Immature natural killer cell (primary cell): Measurements from ENCODE around the gene SAYSD1. TPM values are rescaled to one million over a fixed set of nuclear protein-coding genes. Genes with fewer than 3 reads are reported as not detected.

Experiments
- DNase-seq, 3 donors: peaks; one replicate each; pipeline ENCODE4 v3.0.0; 2022; ENCODE audit warnings: mixed read lengths in 1 of 3
- H3K27ac Mint-ChIP-seq, 6 donors: one replicate each; pipeline ENCODE4 v1.8.0; 2020; ENCODE audit warnings: mixed read lengths in 6 of 6, mild to moderate bottlenecking in 5 of 6, inconsistent platforms in 4 of 6, moderate library complexity in 3 of 6
- H3K27me3 Mint-ChIP-seq, 3 donors: one replicate each; pipeline ENCODE4 v1.8.0; 2020 to 2021; ENCODE audit warnings: low read depth in 3 of 3, mild to moderate bottlenecking in 3 of 3, mixed read lengths in 3 of 3, moderate library complexity in 3 of 3, inconsistent platforms in 1 of 3
- H3K36me3 Mint-ChIP-seq, 3 donors: one replicate each; pipeline ENCODE4 v1.8.0; 2020; ENCODE audit warnings: mixed read lengths in 3 of 3, inconsistent platforms in 2 of 3, mild to moderate bottlenecking in 2 of 3
- H3K4me1 Mint-ChIP-seq, 2 donors: one replicate each; pipeline ENCODE4 v1.8.0; 2020; ENCODE audit warnings: inconsistent platforms in 2 of 2, mild to moderate bottlenecking in 2 of 2, mixed read lengths in 2 of 2, moderate library complexity in 1 of 2
- H3K4me3 Mint-ChIP-seq, 5 donors: one replicate each; pipeline ENCODE4 v1.8.0; 2020; ENCODE audit warnings: mild to moderate bottlenecking in 5 of 5, mixed read lengths in 5 of 5, inconsistent platforms in 3 of 5, moderate library complexity in 3 of 5
- H3K9me3 Mint-ChIP-seq, 6 donors: one replicate each; pipeline ENCODE4 v1.8.0; 2020; ENCODE audit warnings: mild to moderate bottlenecking in 6 of 6, mixed read lengths in 6 of 6, inconsistent platforms in 4 of 6, moderate library complexity in 3 of 6
- polyA plus RNA-seq, 3 donors: library from polyadenylated mRNA; unstranded; fragments of 300-500 nt; fragmentation: Illumina TruSeq; gene quantifications; one replicate each; pipeline ENCODE4 v1.2.3, GENCODE V29; 2021

SAYSD1 gene
- polyA plus RNA-seq, 3 donors from 2014 or later: 10.4 to 17.4 (median 16.1) TPM

GRCh38 chr6:39083231-39083634 lies 31.8 kb downstream of the SAYSD1 start:
- H3K27me3 Mint-ChIP-seq: peaks cover 1 to 6% (median 1%) of the 10 kb centered on the region in 3 donors
- H3K36me3 Mint-ChIP-seq: peaks cover 0 to 6% (median 0%) of the 10 kb centered on the region in 3 donors
- H3K4me1 Mint-ChIP-seq: peaks cover 9 to 12% of the 10 kb centered on the region in 2 donors
- DNase-seq: no peak
- H3K4me3 Mint-ChIP-seq: no peak overlapping the region
- no peaks in the 10 kb centered on the region for H3K9me3 Mint-ChIP-seq
- peak overlapping the region in 1 of 6 donors; percentile 46 for H3K27ac Mint-ChIP-seq

GRCh38 chr6:39082310-39082709 lies 32.7 kb downstream of the SAYSD1 start:
- no peak overlapping the region for H3K4me3 Mint-ChIP-seq
- peaks cover 0 to 6% (median 0%) of the 10 kb centered on the region in 3 donors for H3K36me3 Mint-ChIP-seq
- peaks cover 0 to 2% (median 0%) of the 10 kb centered on the region in 6 donors for H3K9me3 Mint-ChIP-seq
- peaks cover 9 to 12% of the 10 kb centered on the region in 2 donors for H3K4me1 Mint-ChIP-seq
- no peak overlapping the region for H3K27ac Mint-ChIP-seq
- H3K27me3 Mint-ChIP-seq: peaks cover 0 to 2% (median 2%) of the 10 kb centered on the region in 3 donors
- no peak for DNase-seq

- Mint-ChIP-seq H3K27ac (no peak overlapping the region), H3K27me3 (peaks cover 0 to 2% (median 2%) of the 10 kb centered on the region in 3 donors), H3K36me3 (no peaks in the 10 kb centered on the region), H3K4me1 (no peaks in the 10 kb centered on the region), H3K4me3 (no peak overlapping the region), H3K9me3 (peaks cover 0 to 2% (median 0%) of the 10 kb centered on the region in 6 donors)
- DNase-seq: no peak
Measured at GRCh38 chr6:39080246-39080875, 34.6 kb downstream of the SAYSD1 start.

GRCh38 chr6:39079197-39080125 lies 35.5 kb downstream of the SAYSD1 start:
- Mint-ChIP-seq H3K27me3 (peaks cover 0 to 2% (median 2%) of the 10 kb centered on the region in 3 donors), H3K4me3 (no peak overlapping the region)

GRCh38 chr6:39078695-39079094 lies 36.3 kb downstream of the SAYSD1 start:
- DNase-seq: no peak
- H3K36me3 Mint-ChIP-seq: no peaks in the 10 kb centered on the region
- no peaks in the 10 kb centered on the region for H3K4me1 Mint-ChIP-seq
- H3K27me3 Mint-ChIP-seq: peaks cover 0 to 2% (median under 1%) of the 10 kb centered on the region in 3 donors
- no peak overlapping the region for H3K4me3 Mint-ChIP-seq
- H3K9me3 Mint-ChIP-seq: peaks cover 0 to 2% (median 0%) of the 10 kb centered on the region in 6 donors
- peak overlapping the region in 1 of 6 donors; percentile 12 for H3K27ac Mint-ChIP-seq

More at GRCh38 chr6:39079197-39080125, 35.5 kb downstream of the SAYSD1 start:
- H3K36me3 Mint-ChIP-seq: no peaks in the 10 kb centered on the region
- H3K4me1 Mint-ChIP-seq: no peaks in the 10 kb centered on the region
- H3K9me3 Mint-ChIP-seq: peaks cover 0 to 2% (median 0%) of the 10 kb centered on the region in 6 donors
- no peak for DNase-seq
- no peak overlapping the region for H3K27ac Mint-ChIP-seq

- Mint-ChIP-seq H3K27ac (no peak overlapping the region), H3K4me1 (no peaks in the 10 kb centered on the region), H3K36me3 (no peaks in the 10 kb centered on the region), H3K9me3 (peaks cover 0 to 2% (median 0%) of the 10 kb centered on the region in 6 donors), H3K27me3 (peaks cover 0 to 2% (median 0%) of the 10 kb centered on the region in 3 donors), H3K4me3 (no peak overlapping the region)
- no peak for DNase-seq
Measured at GRCh38 chr6:39077882-39078594, 36.9 kb downstream of the SAYSD1 start.

- H3K4me3 Mint-ChIP-seq: no peak overlapping the region
Measured at GRCh38 chr6:39076623-39077535, 38.1 kb downstream of the SAYSD1 start.

GRCh38 chr6:39075807-39076622 lies 39.0 kb downstream of the SAYSD1 start:
- H3K4me1 Mint-ChIP-seq: no peaks in the 10 kb centered on the region
- peaks cover 0 to 7% (median 2%) of the 10 kb centered on the region in 3 donors for H3K27me3 Mint-ChIP-seq
- DNase-seq: no peak
- H3K27ac Mint-ChIP-seq: no peak overlapping the region
- H3K36me3 Mint-ChIP-seq: no peaks in the 10 kb centered on the region
- no peak overlapping the region for H3K4me3 Mint-ChIP-seq
- H3K9me3 Mint-ChIP-seq: peaks cover 0 to 2% (median 0%) of the 10 kb centered on the region in 6 donors

More at GRCh38 chr6:39076623-39077535, 38.1 kb downstream of the SAYSD1 start:
- Mint-ChIP-seq H3K4me1 (no peaks in the 10 kb centered on the region), H3K27me3 (peaks cover 0 to 2% (median 2%) of the 10 kb centered on the region in 3 donors), H3K36me3 (no peaks in the 10 kb centered on the region), H3K9me3 (peaks cover 0 to 2% (median 0%) of the 10 kb centered on the region in 6 donors), H3K27ac (peak overlapping the region in 1 of 6 donors; percentile 26)
- DNase-seq: no peak

GRCh38 chr6:39075010-39075686 lies 39.8 kb downstream of the SAYSD1 start:
- no peak overlapping the region for H3K27ac Mint-ChIP-seq
- peaks cover 0 to 7% (median 2%) of the 10 kb centered on the region in 3 donors for H3K27me3 Mint-ChIP-seq
- no peak for DNase-seq
- H3K9me3 Mint-ChIP-seq: peaks cover 0 to 2% (median 0%) of the 10 kb centered on the region in 6 donors
- no peaks in the 10 kb centered on the region for H3K4me1 Mint-ChIP-seq
- no peak overlapping the region for H3K4me3 Mint-ChIP-seq
- no peaks in the 10 kb centered on the region for H3K36me3 Mint-ChIP-seq

- Mint-ChIP-seq H3K27ac (no peak overlapping the region), H3K9me3 (peaks cover 0 to 2% (median 0%) of the 10 kb centered on the region in 6 donors), H3K36me3 (no peaks in the 10 kb centered on the region), H3K27me3 (peaks cover 0 to 7% (median 2%) of the 10 kb centered on the region in 3 donors), H3K4me3 (no peak overlapping the region), H3K4me1 (no peaks in the 10 kb centered on the region)
- DNase-seq: no peak
Measured at GRCh38 chr6:39074486-39074885, 40.5 kb downstream of the SAYSD1 start.

GRCh38 chr6:39073471-39074355 lies 41.3 kb downstream of the SAYSD1 start:
- no peak for DNase-seq
- no peak overlapping the region for H3K27ac Mint-ChIP-seq
- no peak overlapping the region for H3K4me3 Mint-ChIP-seq
- H3K36me3 Mint-ChIP-seq: no peaks in the 10 kb centered on the region
- H3K9me3 Mint-ChIP-seq: peaks cover 0 to 2% (median 0%) of the 10 kb centered on the region in 6 donors
- H3K27me3 Mint-ChIP-seq: peaks cover 0 to 7% (median 2%) of the 10 kb centered on the region in 3 donors
- no peaks in the 10 kb centered on the region for H3K4me1 Mint-ChIP-seq
